Uterus (tissue), 2 donors: Measurements from ENCODE around the gene P2RX2.

Experiments
- POLR2A ChIP-seq, 2 donors: fragments of 450-650 bp; IDR thresholded peaks; one replicate each; pipeline ENCODE4 v1.6.1; 2016; ENCODE audit warnings: antibody characterized with exemption in 2 of 2, mild to moderate bottlenecking in 1 of 2, moderate library complexity in 1 of 2
- TF ChIP-seq, protein P1 (sequence below), 4 experiments: fragments of 200-600 bp in 2 of 4; fragments of 450-650 bp in 2 of 4; sonication (generic) in 2 of 4; IDR thresholded peaks; one replicate each; pipeline ENCODE4 v1.5.1; 2016 to 2019; ENCODE audit warnings: antibody characterized with exemption in 4 of 4, mild to moderate bottlenecking in 2 of 4, moderate library complexity in 1 of 4

DNA sequence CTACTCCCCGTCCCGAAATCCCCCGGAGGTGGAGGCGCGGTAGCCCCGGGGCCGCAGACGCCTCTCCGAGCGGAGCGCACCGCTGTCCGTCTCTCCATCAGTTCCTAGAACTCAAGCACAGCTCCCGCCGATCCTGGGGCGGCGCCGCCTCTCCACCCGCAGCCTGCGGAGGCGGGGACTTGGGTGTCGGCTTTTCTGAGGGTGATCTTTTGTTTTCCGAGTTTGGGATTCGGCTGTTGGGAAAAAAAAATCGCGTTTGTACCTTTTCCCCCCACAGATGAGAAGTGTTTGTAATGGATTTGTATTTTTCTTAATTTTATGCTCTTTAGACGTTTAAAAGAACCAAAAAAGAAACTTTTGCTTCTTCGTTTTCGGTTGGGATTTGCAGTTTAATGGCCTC, 34.8 kb upstream of the P2RX2 start:
- TF ChIP-seq, protein P1, sequence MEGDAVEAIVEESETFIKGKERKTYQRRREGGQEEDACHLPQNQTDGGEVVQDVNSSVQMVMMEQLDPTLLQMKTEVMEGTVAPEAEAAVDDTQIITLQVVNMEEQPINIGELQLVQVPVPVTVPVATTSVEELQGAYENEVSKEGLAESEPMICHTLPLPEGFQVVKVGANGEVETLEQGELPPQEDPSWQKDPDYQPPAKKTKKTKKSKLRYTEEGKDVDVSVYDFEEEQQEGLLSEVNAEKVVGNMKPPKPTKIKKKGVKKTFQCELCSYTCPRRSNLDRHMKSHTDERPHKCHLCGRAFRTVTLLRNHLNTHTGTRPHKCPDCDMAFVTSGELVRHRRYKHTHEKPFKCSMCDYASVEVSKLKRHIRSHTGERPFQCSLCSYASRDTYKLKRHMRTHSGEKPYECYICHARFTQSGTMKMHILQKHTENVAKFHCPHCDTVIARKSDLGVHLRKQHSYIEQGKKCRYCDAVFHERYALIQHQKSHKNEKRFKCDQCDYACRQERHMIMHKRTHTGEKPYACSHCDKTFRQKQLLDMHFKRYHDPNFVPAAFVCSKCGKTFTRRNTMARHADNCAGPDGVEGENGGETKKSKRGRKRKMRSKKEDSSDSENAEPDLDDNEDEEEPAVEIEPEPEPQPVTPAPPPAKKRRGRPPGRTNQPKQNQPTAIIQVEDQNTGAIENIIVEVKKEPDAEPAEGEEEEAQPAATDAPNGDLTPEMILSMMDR (IDR thresholded peaks at IDR 0.05), result no peak
- no peak for TF ChIP-seq POLR2A (IDR thresholded peaks at IDR 0.05)
